ENCODE data around the gene WARS2.

The WARS2 gene

DNA sequence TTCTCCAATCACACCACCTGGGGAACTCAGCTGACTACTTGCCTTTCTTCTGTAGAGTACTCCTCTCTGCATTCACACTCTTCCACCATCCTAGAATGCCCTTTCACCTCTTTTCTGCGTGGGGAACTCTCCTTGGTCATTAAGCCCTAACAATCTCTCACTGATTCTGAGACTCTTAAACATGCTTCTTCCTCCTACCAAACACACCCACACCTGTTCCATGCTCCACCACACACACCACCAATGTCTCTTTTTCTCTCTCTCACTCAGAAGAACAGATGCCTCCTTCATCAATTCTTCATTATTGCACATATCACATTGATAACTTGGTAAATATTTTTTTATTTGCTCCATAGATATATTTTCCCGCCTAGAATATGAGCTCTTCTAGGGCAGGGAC, 53.6 kb downstream of the WARS2 start:
- no peak for DNase-seq (ENCODE audit: low read depth)
- no peak for TF ChIP-seq CTCF (IDR thresholded peaks at IDR 0.05; ENCODE audit: low read depth, low read length, missing control alignments)
- H3K4me3 ChIP-seq (ENCODE audit: low read depth, low read length): no peak overlapping the region

- no peak for DNase-seq (ENCODE audit: low read depth)
- TF ChIP-seq CTCF (IDR thresholded peaks at IDR 0.05; ENCODE audit: low read depth, low read length, missing control alignments): no peak
- no peak overlapping the region for H3K4me3 ChIP-seq (ENCODE audit: low read depth, low read length)
Measured at GRCh38 chr1:119084798-119085197, 55.7 kb downstream of the WARS2 start.

DNA sequence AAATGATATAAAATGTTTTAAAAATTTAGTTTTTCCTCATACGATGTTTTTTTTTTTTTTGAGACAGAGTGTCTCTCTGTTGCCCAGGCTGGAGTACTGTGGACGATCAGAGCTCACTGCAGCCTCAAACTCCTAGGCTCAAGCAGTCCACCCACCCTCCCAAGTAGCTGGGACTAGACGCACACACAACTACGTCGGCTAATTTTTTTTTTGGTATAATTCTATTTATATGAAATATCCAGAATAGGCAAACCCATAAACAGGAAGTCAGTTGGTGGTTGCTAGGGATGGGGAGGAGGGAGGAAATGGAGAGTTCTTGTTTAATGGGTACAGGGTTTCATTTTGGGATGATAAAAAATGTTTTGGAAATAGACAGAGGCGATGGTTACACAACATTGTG, 56.5 kb downstream of the WARS2 start:
- no peak overlapping the region for H3K4me3 ChIP-seq (ENCODE audit: low read depth, low read length)
- no peak for DNase-seq (ENCODE audit: low read depth)
- no peak for TF ChIP-seq CTCF (IDR thresholded peaks at IDR 0.05; ENCODE audit: low read depth, low read length, missing control alignments)

DNA sequence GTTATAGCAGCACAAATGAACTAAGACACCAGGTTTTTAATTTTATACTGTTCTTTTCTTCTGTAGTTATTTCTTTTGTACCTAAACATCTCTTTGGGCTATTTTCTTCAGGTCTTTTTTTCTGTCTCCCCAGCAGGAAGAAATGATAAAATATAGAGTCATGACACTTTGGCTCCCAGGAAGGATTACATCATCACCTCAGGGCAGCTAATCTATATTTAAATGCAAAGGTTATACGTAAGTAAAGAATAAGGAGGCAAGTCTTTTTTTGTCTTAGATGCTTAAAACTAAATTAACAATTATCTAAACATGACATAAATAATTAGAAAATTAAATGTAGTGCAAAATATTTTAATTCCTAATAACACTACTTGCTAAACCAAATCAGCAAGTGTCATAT, 57.0 kb downstream of the WARS2 start:
- no peak overlapping the region for H3K4me3 ChIP-seq (ENCODE audit: low read depth, low read length)
- no peak for TF ChIP-seq CTCF (IDR thresholded peaks at IDR 0.05; ENCODE audit: low read depth, low read length, missing control alignments)
- no peak for DNase-seq (ENCODE audit: low read depth)

DNA sequence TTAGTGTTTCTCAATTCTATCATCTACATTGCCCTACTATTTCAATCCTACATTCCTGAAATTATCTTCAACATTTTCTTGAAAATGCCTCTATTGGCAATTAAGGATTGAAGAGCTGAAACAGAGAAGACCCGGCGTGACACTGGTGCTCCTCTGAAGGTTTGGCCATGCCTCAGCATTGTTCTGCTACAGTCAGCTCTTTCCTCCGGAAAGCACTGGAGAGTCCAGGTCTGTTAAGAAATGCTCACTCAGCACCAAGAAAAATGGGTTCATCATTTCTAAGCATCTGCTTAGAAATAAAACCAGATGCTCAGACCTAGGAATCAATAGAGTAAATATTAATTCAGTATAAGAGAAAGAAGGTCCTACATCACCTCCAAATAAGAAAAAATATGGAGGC, 58.8 kb downstream of the WARS2 start:
- no peak for DNase-seq (ENCODE audit: low read depth)
- no peak overlapping the region for H3K4me3 ChIP-seq (ENCODE audit: low read depth, low read length)
- no peak for TF ChIP-seq CTCF (IDR thresholded peaks at IDR 0.05; ENCODE audit: low read depth, low read length, missing control alignments)

DNA sequence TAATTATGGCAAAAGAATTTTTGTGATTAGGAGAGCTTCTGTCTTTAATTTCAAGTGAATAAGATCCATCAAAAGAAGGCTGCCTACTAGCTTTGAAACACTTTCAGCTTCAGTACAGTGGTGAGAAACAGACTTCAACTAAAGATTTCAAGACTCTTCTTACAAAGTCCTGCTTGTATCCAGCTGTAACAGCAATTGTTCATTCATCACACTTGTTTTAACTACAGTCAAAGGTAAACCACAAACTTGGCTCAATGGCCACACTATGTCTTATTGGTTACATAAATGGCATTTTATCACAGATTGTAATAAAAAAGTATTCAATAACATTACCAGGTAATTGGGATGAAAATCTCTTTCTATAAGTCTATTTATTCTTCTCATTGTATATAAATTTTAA, 59.2 kb downstream of the WARS2 start:
- no peak for DNase-seq (ENCODE audit: low read depth)
- no peak for TF ChIP-seq CTCF (IDR thresholded peaks at IDR 0.05; ENCODE audit: low read depth, low read length, missing control alignments)
- no peak overlapping the region for H3K4me3 ChIP-seq (ENCODE audit: low read depth, low read length)

- no peak for TF ChIP-seq CTCF (IDR thresholded peaks at IDR 0.05; ENCODE audit: low read depth, low read length, missing control alignments)
- H3K4me3 ChIP-seq (ENCODE audit: low read depth, low read length): no peak overlapping the region
- no peak for DNase-seq (ENCODE audit: low read depth)
Measured at GRCh38 chr1:119080586-119080985, 59.9 kb downstream of the WARS2 start.

All from GM12864 (cell line).